ENCODE data around the gene UBTD2.

- TF ChIP-seq CTCF (conservative IDR thresholded peaks at IDR 0.05; ENCODE audit: low read depth, low read length) (no peak), ELK1 (IDR thresholded peaks at IDR 0.05; ENCODE audit: borderline replicate concordance, low read depth, low read length) (no peak)
Observed at GRCh38 chr5:172266676-172267092, 16.9 kb downstream of the UBTD2 start.
